ENCODE measurements around the gene UBE3B. TPM values are rescaled to one million over a fixed set of nuclear protein-coding genes. Genes with fewer than 3 reads are reported as not detected.

The UBE3B gene
- total RNA-seq, 2 donors from 2014 or later: 57.9 to 85.8 TPM

DNA sequence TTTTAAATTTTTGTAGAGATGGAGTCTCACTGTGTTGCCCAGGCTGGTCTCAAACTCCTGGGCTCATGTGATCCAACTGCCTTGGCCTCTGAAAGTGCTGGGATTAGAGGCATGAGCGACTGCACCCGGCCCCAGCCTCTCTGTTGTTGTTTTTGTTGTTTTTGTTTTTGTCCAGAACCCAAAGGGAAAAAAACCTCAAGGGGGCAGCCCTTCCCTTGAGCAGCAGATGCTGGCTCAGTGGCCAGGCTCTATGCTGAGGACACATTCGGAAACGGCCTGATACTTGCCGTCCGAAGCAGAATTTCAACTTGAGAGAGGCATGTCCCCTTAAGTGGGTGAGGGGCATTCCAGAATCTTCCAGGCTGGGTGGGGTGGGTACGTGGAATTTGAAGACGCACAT lies 102.8 kb downstream of the UBE3B start:
- TF ChIP-seq POLR2AphosphoS5 (IDR thresholded peaks at IDR 0.05): no peak
- no peak for TF ChIP-seq CTCF (IDR thresholded peaks at IDR 0.05)
- no peak for TF ChIP-seq POLR2A (IDR thresholded peaks at IDR 0.05)
- intact Hi-C loops (cut with DNase I): no loop called here
- H3K4me1 ChIP-seq (replicated peaks): no peaks in the 10 kb centered on the region
- DNase-seq (ENCODE audit: low spot score): no peak
- no peak overlapping the region for H3K27ac ChIP-seq
- no peaks in the 10 kb centered on the region for H3K36me3 ChIP-seq
- WGBS: 80% methylated on average over 8 of the region's 8 CpGs
- no peak overlapping the region for H3K4me3 ChIP-seq
- H3K9me3 ChIP-seq: no peaks in the 10 kb centered on the region
- H3K27me3 ChIP-seq (replicated peaks; ENCODE audit: insufficient read depth): no peaks in the 10 kb centered on the region

GRCh38 chr12:109580684-109581333 lies 103.4 kb downstream of the UBE3B start:
- no peaks in the 10 kb centered on the region for H3K4me1 ChIP-seq (replicated peaks)
- intact Hi-C loops (cut with DNase I): no loop called here
- no peak for DNase-seq (ENCODE audit: low spot score)
- H3K9me3 ChIP-seq: no peaks in the 10 kb centered on the region
- H3K27me3 ChIP-seq (replicated peaks; ENCODE audit: insufficient read depth): no peaks in the 10 kb centered on the region
- H3K4me3 ChIP-seq: no peak overlapping the region
- 85% methylated on average over 13 of the region's 13 CpGs for WGBS
- TF ChIP-seq CTCF (IDR thresholded peaks at IDR 0.05) (no peak), POLR2AphosphoS5 (IDR thresholded peaks at IDR 0.05) (no peak), POLR2A (IDR thresholded peaks at IDR 0.05) (no peak)
- H3K27ac ChIP-seq: no peak overlapping the region
- H3K36me3 ChIP-seq: no peaks in the 10 kb centered on the region

- Histone ChIP-seq H3K4me1 (replicated peaks) (no peaks in the 10 kb centered on the region), H3K27ac (no peak overlapping the region), H3K9me3 (no peaks in the 10 kb centered on the region), H3K36me3 (peaks cover 0 to 2% of the 10 kb centered on the region in 2 donors), H3K27me3 (replicated peaks; ENCODE audit: insufficient read depth) (no peaks in the 10 kb centered on the region), H3K4me3 (no peak overlapping the region)
- WGBS: 87% methylated on average over 18 of the region's 18 CpGs
- intact Hi-C loops (cut with DNase I): no loop called here
- TF ChIP-seq CTCF (IDR thresholded peaks at IDR 0.05): no peak
- TF ChIP-seq POLR2A (IDR thresholded peaks at IDR 0.05): no peak
- TF ChIP-seq POLR2AphosphoS5 (IDR thresholded peaks at IDR 0.05): no peak
- DNase-seq (ENCODE audit: low spot score): no peak
Measured at GRCh38 chr12:109581334-109581691, 103.9 kb downstream of the UBE3B start.

DNA sequence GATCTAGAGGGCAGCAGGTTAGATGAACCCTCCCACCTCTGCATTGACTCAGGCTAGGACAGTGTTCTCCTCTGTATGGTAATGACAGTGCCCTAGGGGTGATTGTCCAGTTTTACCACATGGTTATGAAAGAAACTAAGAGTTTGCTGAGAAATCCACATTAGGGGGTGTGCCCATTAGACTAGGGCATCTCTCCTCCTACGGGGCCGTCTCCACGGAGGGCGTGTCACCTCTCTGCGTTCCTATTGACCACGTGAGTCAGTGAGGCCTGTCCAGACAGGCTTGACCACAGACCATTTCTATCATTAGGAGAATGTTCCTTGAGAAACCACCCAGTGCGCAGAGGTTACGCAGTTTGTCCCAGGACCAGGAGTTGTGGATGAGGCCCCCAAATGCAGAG lies 104.4 kb downstream of the UBE3B start:
- peak; percentile 46 for DNase-seq (ENCODE audit: low spot score)
- Histone ChIP-seq H3K4me3 (no peak overlapping the region), H3K4me1 (replicated peaks) (no peaks in the 10 kb centered on the region), H3K36me3 (peaks cover 0 to 3% of the 10 kb centered on the region in 2 donors), H3K27me3 (replicated peaks; ENCODE audit: insufficient read depth) (no peaks in the 10 kb centered on the region), H3K27ac (no peak overlapping the region), H3K9me3 (no peaks in the 10 kb centered on the region)
- WGBS: 48% methylated on average over 8 of the region's 8 CpGs
- TF ChIP-seq POLR2AphosphoS5 (IDR thresholded peaks at IDR 0.05): peak; percentile 66
- no peak for TF ChIP-seq CTCF (IDR thresholded peaks at IDR 0.05)
- intact Hi-C loops (cut with DNase I): no loop called here

DNA sequence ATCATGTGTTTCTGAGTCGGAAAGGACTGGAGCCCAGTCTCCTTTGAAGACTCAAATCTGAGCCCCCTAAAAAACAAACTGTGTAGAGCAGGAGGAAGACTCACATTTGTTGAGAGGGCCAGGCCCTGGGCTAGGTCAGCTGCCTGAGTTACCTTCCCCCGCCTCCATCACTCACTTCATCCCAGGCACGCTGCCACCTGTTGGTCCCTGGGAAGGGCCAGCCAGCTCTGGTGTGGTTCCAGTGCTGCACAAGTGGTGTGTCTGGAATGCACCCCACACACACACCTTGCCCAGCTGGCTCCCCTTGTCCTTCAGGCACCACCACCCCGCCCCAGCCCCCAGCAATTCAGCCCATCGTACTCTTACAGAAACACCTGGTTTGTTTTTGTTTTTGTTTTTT lies 105.2 kb downstream of the UBE3B start:
- 77% methylated on average over 5 of the region's 5 CpGs for WGBS
- no peak for DNase-seq (ENCODE audit: low spot score)
- H3K4me1 ChIP-seq (replicated peaks): no peaks in the 10 kb centered on the region
- no peaks in the 10 kb centered on the region for H3K27me3 ChIP-seq (replicated peaks; ENCODE audit: insufficient read depth)
- no peak for TF ChIP-seq POLR2A (IDR thresholded peaks at IDR 0.05)
- TF ChIP-seq POLR2AphosphoS5 (IDR thresholded peaks at IDR 0.05): no peak
- no peak for TF ChIP-seq CTCF (IDR thresholded peaks at IDR 0.05)
- no peak overlapping the region for H3K27ac ChIP-seq
- peaks cover 0 to 3% of the 10 kb centered on the region in 2 donors for H3K36me3 ChIP-seq
- no peaks in the 10 kb centered on the region for H3K9me3 ChIP-seq
- intact Hi-C loops (cut with DNase I): no loop called here
- H3K4me3 ChIP-seq: no peak overlapping the region

Measured in prostate gland (tissue), 2 donors.